ENCODE data around the gene TSPO. TPM values are rescaled to one million over a fixed set of nuclear protein-coding genes. Genes with fewer than 3 reads are reported as not detected.

TSPO gene
- total and polyA plus RNA-seq, 2 of the 13 experiments (the other 11 are each of a cell fraction or from before 2014, with no cell fraction given): 0.46 to 1.4 TPM

DNA sequence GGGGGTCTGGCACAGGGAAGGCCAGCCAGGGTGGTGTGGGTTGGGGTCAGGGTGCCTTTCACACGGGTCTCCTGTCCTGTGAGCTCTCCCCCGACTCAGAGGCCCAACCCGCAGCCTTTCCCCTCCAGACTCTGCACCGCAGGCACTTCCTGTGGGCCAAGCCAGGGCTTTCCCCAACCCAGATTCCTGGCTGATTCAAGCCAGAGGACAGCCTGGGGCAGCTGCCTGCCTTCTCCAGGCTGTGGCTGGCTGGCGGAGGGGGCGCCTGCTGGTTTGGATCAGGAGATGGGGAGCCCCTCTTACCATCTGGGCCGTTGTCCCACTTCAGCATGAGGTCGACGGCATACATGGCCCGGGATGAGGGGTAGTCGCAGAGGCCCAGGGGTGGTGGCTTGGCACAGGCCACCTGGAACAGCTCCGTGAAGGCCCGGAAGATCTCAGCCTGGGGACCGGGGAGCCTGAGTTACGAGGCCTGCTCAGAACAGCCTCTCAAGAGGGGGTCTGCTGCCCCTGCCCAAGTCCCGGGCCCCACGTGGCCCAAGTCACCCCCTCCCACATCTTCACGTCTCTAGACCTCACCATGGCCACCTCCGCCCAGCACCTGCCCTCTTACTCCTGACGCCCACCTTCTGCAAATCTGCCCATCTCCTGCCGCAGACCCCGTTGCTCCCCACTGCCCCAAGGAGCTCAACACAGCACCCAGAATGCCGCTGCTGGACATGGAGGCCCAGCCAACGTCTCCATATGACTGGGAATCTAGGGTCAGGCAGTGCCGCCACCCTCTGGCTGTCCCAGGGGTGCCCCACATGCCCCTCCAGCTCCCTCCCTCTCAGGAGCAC is 17.3 kb downstream of the TSPO start:
- BruUV-seq (replicated peaks): no TSS peak

More for the DNA sequence above, 17.3 kb downstream of the TSPO start:
- no peak overlapping the region for H3K27ac ChIP-seq (ENCODE audit: extremely low read length, insufficient read depth, low read length)
- peaks cover 0 to 4% of the 10 kb centered on the region in 2 experiments; a peak in 2 of 5 replicates for H3K27me3 ChIP-seq (ENCODE audit: control insufficient read depth in 1 of 2, insufficient read depth in 2 of 2, low read length in 2 of 2)
- POLR2A ChIA-PET: no interaction called here
- no peak overlapping the region for H3K4me3 ChIP-seq (replicated peaks in 1 of 3; ENCODE audit: insufficient read depth in 1 of 3, low read depth in 2 of 3, low read length in 3 of 3)
- H3K9ac ChIP-seq (ENCODE audit: insufficient read depth, low read depth, low read length): no peak overlapping the region
- CTCF ChIA-PET (ENCODE audit: low intra/inter-chr PET ratio, low total read pairs): no interaction called here
- peaks cover 8 to 25% of the 10 kb centered on the region in 2 experiments for H3K36me3 ChIP-seq (replicated peaks in 1 of 2; ENCODE audit: control insufficient read depth in 1 of 2, insufficient read depth in 2 of 2, low read length in 2 of 2)
- H2AFZ ChIP-seq (ENCODE audit: low read length): no peak overlapping the region
- H3K4me2 ChIP-seq (ENCODE audit: low read depth, low read length): no peak overlapping the region
- TF ChIP-seq AGO2 (optimal IDR thresholded peaks at IDR 0.05; ENCODE audit: low read depth, low read length): peak; percentile 51
- TF ChIP-seq, protein P1, sequence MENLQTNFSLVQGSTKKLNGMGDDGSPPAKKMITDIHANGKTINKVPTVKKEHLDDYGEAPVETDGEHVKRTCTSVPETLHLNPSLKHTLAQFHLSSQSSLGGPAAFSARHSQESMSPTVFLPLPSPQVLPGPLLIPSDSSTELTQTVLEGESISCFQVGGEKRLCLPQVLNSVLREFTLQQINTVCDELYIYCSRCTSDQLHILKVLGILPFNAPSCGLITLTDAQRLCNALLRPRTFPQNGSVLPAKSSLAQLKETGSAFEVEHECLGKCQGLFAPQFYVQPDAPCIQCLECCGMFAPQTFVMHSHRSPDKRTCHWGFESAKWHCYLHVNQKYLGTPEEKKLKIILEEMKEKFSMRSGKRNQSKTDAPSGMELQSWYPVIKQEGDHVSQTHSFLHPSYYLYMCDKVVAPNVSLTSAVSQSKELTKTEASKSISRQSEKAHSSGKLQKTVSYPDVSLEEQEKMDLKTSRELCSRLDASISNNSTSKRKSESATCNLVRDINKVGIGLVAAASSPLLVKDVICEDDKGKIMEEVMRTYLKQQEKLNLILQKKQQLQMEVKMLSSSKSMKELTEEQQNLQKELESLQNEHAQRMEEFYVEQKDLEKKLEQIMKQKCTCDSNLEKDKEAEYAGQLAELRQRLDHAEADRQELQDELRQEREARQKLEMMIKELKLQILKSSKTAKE (CRISPR knock-in tag; IDR thresholded peaks at IDR 0.05; ENCODE audit: borderline replicate concordance): no peak
- no peaks in the 10 kb centered on the region for H4K20me1 ChIP-seq (ENCODE audit: insufficient read depth, low read length)
- no peaks in the 10 kb centered on the region for H3K79me2 ChIP-seq (ENCODE audit: insufficient read depth, low read length)
- FAIRE-seq (no peak), ATAC-seq (no peak), DNase-seq (ENCODE audit: low spot score) (no peak)
- intact Hi-C loops (cut with micrococcal nuclease; ENCODE audit: unreplicated experiment): no loop called here
- WGBS (ENCODE audit: low lambda C conversion rate): 96% methylated on average over 10 of the region's 25 CpGs
- in situ Hi-C loops (cut with HindIII; ENCODE audit: extremely low pct_ligation_motif_present, low pct_unique_long_range_greater_than_20kb): no loop called here
- 0 out of 2 replicates have a peak, but pooled peaks cover 5% of the 10 kb centered on the region for H3K4me1 ChIP-seq (ENCODE audit: insufficient read depth, low read length)
- no peaks in the 10 kb centered on the region for H3K9me3 ChIP-seq (ENCODE audit: low read length)

Measured in HepG2 (cell line).